HEK293T (cell line): ENCODE measurements around the gene CD163L1.
"Not testable (repeated sequence)": the region's sequence is repeated elsewhere in the genome, so short reads cannot be mapped to it uniquely, and the experiment has no call there.

Source experiments
- CTCF ChIA-PET: fragments of 350-600 bp; formaldehyde crosslinking; extraction: SDS; loops from one replicate; lab custom pipeline; 2021; ENCODE audit warnings: antibody characterized with exemption, inconsistent platforms; lab: Yijun Ruan, JAX
- POLR2A ChIA-PET: fragments of 350-600 bp; formaldehyde crosslinking; extraction: SDS; loops from one replicate; lab custom pipeline; 2020; ENCODE audit warnings: antibody characterized with exemption, inconsistent platforms; lab: Yijun Ruan, JAX
- DNase-seq: peaks from one replicate; pipeline ENCODE4 v3.0.0; 2012; ENCODE audit warnings: mixed read lengths; ENCODE audit errors: extremely low spot score
- ARNT ChIP-seq: fragments of 450-650 bp; IDR thresholded peaks from 2 replicates; pipeline ENCODE4 v1.6.1; 2017; ENCODE audit warnings: mild to moderate bottlenecking
- BHLHE40 ChIP-seq: fragments of 450-650 bp; IDR thresholded peaks from 2 replicates; pipeline ENCODE4 v1.6.1; 2016; ENCODE audit warnings: mild to moderate bottlenecking, moderate library complexity, borderline replicate concordance
- CTBP1 ChIP-seq: fragments of 450-650 bp; IDR thresholded peaks from 2 replicates; pipeline ENCODE4 v1.6.1; 2016; ENCODE audit warnings: borderline replicate concordance
- ELF4 ChIP-seq: fragments of 450-650 bp; IDR thresholded peaks from 2 replicates; pipeline ENCODE4 v1.6.1; 2017; ENCODE audit warnings: antibody characterized with exemption
- FOXA1 ChIP-seq: fragments of 450-650 bp; IDR thresholded peaks from 2 replicates; pipeline ENCODE4 v1.6.1; 2016; ENCODE audit warnings: mild to moderate bottlenecking
- FOXK2 ChIP-seq: fragments of 450-650 bp; IDR thresholded peaks from 2 replicates; pipeline ENCODE4 v1.6.1; 2016; ENCODE audit warnings: mild to moderate bottlenecking
- FOXM1 ChIP-seq: fragments of 450-650 bp; IDR thresholded peaks from 2 replicates; pipeline ENCODE4 v1.6.1; 2017; ENCODE audit warnings: mild to moderate bottlenecking, borderline replicate concordance
- HDGF ChIP-seq: fragments of 450-650 bp; IDR thresholded peaks from 2 replicates; pipeline ENCODE4 v1.6.1; 2017; ENCODE audit warnings: antibody characterized with exemption, borderline replicate concordance
- L3MBTL2 ChIP-seq: fragments of 450-650 bp; conservative IDR thresholded peaks from 2 replicates; pipeline ENCODE4 v1.6.1; 2016; ENCODE audit warnings: mild to moderate bottlenecking
- LEF1 ChIP-seq: fragments of 450-650 bp; IDR thresholded peaks from 2 replicates; pipeline ENCODE4 v1.6.1; 2017; ENCODE audit warnings: mild to moderate bottlenecking, borderline replicate concordance
- NFRKB ChIP-seq: fragments of 450-650 bp; IDR thresholded peaks from 2 replicates; pipeline ENCODE4 v1.6.1; 2016; ENCODE audit warnings: mild to moderate bottlenecking, moderate library complexity
- SP1 ChIP-seq: fragments of 450-650 bp; IDR thresholded peaks from 2 replicates; pipeline ENCODE4 v1.6.1; 2017
- SUZ12 ChIP-seq: fragments of 450-650 bp; IDR thresholded peaks from 2 replicates; pipeline ENCODE4 v1.6.1; 2016; ENCODE audit warnings: mild to moderate bottlenecking
- TARDBP ChIP-seq: fragments of 450-650 bp; IDR thresholded peaks from 2 replicates; pipeline ENCODE4 v1.6.1; 2016
- ZNF384 ChIP-seq: fragments of 450-650 bp; IDR thresholded peaks from 2 replicates; pipeline ENCODE4 v1.6.1; 2016
- TF ChIP-seq, protein P1 (sequence below): fragments of 450-650 bp; IDR thresholded peaks from 2 replicates; pipeline ENCODE4 v1.6.1; 2016

Gene CD163L1

DNA sequence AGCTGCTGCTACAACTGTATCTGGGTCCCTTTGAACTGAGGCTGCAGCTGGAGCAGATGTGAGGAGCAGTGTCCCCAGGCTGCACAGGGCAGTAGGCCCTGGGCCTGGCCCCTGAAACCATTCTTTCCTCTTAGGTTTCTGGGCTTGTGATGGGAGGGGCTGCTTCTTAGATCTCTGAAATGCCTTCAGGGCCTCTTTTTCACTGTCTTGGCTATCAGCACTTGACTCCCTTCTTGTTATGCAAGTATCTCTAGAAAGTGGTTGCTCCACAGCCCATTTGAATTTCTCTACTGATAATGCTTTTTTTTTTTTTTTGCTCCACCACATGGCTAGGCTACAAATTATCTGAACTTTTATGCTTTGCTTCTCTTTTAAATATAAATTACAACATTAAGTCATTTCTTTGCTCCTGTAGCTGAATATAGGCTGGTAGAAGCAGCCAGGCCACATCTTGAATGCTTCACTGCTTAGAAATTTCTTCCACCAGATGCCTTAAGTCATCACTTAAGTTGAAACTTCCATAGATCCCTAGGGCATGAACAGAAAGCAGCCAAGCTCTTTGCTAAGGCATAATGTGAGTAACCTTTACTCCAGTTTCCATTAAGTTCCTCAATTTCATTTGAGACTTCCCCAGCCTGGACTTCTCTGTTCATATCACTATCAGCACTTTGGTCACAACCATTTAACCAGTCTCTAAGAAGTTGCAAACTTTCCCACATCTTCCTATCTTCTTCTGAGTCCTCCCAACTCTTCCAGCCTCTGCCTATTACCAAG lies 98.9 kb downstream of the CD163L1 start:
- TF ChIP-seq ELF4 (no peak), BHLHE40 (no peak), FOXM1 (no peak), LEF1 (no peak), SP1 (no peak), ARNT (no peak), TARDBP (no peak), CTBP1 (no peak), SUZ12 (no peak), NFRKB (no peak), HDGF (no peak), FOXA1 (no peak)
- TF ChIP-seq, protein P1, sequence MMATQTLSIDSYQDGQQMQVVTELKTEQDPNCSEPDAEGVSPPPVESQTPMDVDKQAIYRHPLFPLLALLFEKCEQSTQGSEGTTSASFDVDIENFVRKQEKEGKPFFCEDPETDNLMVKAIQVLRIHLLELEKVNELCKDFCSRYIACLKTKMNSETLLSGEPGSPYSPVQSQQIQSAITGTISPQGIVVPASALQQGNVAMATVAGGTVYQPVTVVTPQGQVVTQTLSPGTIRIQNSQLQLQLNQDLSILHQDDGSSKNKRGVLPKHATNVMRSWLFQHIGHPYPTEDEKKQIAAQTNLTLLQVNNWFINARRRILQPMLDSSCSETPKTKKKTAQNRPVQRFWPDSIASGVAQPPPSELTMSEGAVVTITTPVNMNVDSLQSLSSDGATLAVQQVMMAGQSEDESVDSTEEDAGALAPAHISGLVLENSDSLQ: no peak
- POLR2A ChIA-PET: no interaction called here
- DNase-seq: no peak
- CTCF ChIA-PET: no interaction called here

DNA sequence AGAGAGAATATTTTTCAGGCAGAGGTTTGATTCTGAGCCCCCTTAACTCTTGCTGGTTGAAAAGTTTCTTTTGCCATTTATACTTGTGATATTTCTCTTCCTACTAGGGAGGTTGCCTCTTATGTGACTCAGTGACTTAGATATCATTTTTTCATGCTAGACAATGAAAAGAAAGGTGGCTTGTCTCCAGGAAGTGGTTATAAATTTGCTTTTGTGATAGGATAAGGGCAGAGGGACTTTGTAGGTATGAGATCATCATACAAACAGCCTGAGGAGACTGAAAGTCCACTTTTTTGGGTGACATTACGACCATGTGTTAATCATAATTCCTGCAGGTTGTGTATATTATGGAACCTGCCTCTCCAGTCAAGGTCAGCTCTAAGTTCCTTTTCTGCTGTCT lies 104.3 kb downstream of the CD163L1 start:
- CTCF ChIA-PET: no interaction called here

DNA sequence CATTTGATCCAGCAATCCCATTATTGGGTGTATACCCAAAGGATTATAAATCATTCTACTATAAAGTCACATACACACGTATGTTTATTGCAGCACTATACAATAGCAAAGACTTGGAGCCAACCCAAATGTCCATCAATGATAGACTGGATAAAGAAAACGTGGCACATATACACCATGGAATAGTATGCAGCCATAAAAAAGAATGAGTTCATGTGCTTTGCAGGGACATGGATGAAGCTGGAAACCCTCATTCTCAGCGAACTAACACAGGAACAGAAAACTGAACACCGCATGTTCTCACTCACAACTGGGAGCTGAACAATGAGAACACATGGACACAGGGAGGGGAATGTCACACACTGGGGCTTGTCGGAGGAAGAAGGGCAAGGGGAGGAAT lies 106.2 kb downstream of the CD163L1 start:
- DNase-seq, POLR2A ChIA-PET, CTCF ChIA-PET: not testable (repeated sequence)

More for the DNA sequence above, 104.3 kb downstream of the CD163L1 start:
- TF ChIP-seq, protein P1: no peak
- TF ChIP-seq ELF4 (no peak), SP1 (no peak), FOXK2 (no peak), NFRKB (no peak), TARDBP (no peak), BHLHE40 (no peak), FOXM1 (no peak), LEF1 (no peak), L3MBTL2 (no peak), SUZ12 (no peak), ZNF384 (no peak), HDGF (no peak), FOXA1 (no peak), CTBP1 (no peak), ARNT (no peak)
- DNase-seq: no peak
- POLR2A ChIA-PET: no interaction called here

DNA sequence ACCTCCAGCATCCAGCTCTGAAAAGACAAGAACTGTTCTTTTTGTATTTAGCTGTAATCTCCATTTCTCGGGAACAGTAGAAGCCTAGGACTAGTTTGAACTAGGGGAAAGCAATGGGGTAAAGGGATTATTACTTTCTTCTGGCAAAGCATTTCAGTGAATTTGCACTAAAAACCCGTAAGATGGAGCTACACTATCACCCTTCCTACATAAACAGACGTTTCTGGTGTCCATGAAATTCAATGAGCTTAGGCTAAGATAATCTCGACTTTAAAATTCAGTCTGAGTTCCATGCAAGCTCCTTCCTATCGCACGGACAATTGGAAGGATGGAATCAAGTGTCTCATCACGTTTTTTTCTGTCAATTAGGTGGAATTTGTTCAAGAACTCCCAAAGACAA lies 116.0 kb downstream of the CD163L1 start:
- ChIA-PET CTCF (interaction anchor here (1.7 kb wide), 1 partner anchor 133 kb away, joined by 6 read pairs; no protein-coding TSS in a partner anchor), POLR2A (no interaction called here)
- TF ChIP-seq TARDBP (no peak), CTBP1 (no peak), NFRKB (no peak), HDGF (no peak), ELF4 (no peak), L3MBTL2 (no peak), SP1 (no peak), FOXK2 (no peak), ARNT (no peak), FOXA1 (no peak), SUZ12 (no peak), ZNF384 (no peak)
- TF ChIP-seq, protein P1: no peak
- no peak for DNase-seq

DNA sequence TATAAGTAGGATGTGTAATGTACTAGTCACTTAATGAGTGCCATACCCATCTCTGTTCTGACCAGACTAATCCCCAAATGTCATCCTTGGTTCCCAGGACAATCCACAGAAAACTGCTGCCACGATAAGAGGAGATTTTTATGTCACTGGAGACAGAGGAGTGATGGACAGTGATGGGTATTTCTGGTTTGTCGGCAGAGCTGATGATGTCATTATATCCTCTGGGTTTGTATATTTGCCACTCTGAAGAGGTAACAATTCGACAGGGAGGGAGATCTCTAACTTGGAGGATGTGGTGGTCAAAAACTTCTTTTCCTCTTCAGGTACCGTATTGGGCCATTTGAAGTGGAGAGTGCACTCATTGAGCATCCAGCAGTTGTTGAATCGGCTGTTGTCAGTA lies 119.8 kb downstream of the CD163L1 start:
- DNase-seq: no peak
- ChIA-PET POLR2A (no interaction called here), CTCF (no interaction called here)
- TF ChIP-seq HDGF (no peak), ARNT (no peak), L3MBTL2 (no peak), FOXA1 (no peak), FOXM1 (no peak), FOXK2 (no peak), SP1 (no peak)
- TF ChIP-seq, protein P1: no peak

DNA sequence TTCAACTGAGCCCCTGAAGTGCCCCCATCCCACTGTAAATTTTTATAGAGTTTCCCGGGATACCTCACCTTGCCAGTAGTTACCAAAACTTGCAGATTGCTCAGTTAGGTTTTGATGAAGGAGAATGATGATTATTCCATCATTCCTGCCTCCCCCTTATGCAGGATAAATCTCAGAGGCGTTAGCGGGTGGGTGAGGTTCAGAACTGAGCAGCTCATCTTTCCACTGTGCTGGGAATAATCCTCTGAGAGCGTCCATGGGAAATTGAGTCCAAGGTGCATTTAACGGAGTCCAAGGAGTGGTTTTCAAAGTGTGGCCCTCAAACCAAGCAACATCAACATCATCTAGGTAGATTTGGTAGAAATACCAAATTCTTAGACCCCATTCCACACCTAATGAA lies 121.4 kb downstream of the CD163L1 start:
- CTCF ChIA-PET: no interaction called here
- no peak for DNase-seq
- TF ChIP-seq L3MBTL2 (no peak), SUZ12 (no peak), SP1 (no peak), LEF1 (no peak), FOXA1 (no peak), ZNF384 (no peak), ELF4 (no peak)
- TF ChIP-seq, protein P1: no peak
- POLR2A ChIA-PET: no interaction called here
